B cell (primary cell): ENCODE results near the gene AMMECR1. TPM values are rescaled to one million over a fixed set of nuclear protein-coding genes. Genes with fewer than 3 reads are reported as not detected.

ENCODE experiments used
- ATAC-seq: fragments of 200-7000 bp; cut with Tn5 transposase; one replicate; pipeline ENCODE4 v1.10.0; 2021; ENCODE audit warnings: low read depth, mild to moderate bottlenecking, moderate number of reproducible peaks, moderate library complexity
- CTCF ChIA-PET: fragments of 350-600 bp; sonication (Branson Sonifier 250); formaldehyde crosslinking; loops from one replicate; lab custom pipeline; 2021; ENCODE audit warnings: antibody characterized with exemption, inconsistent platforms; lab: Charles Lee
- POLR2A ChIA-PET: fragments of 350-600 bp; sonication (Branson Sonifier 250); formaldehyde crosslinking; loops from one replicate; lab custom pipeline; 2021; ENCODE audit warnings: antibody characterized with exemption; lab: Charles Lee
- DNase-seq: peaks from one replicate; pipeline ENCODE4 v3.0.0; 2013
- H2AFZ ChIP-seq: 2 replicates; pipeline ENCODE4 v1.6.1; 2012; ENCODE audit warnings: mild to moderate bottlenecking, low read depth, low read length; ENCODE audit not compliant: insufficient read depth, poor library complexity, severe bottlenecking
- H3K27ac ChIP-seq, 2 donors: 1 replicate in 1 of 2; 2 replicates in 1 of 2; pipeline ENCODE4 v1.5.1; 2012 to 2013; ENCODE audit warnings: low read length in 2 of 2, mild to moderate bottlenecking in 2 of 2, moderate library complexity in 1 of 2
- H3K27me3 ChIP-seq, 4 experiments: fragments of 200-600 bp in 1 of 4; sonication (generic) in 1 of 4; replicated peaks in 1 of 4; 1 replicate in 2 of 4; 2 replicates in 2 of 4; pipeline versions ENCODE4 v1.6.1 to v1.7.0; 2013 to 2016; ENCODE audit warnings: low read length in 3 of 4, mild to moderate bottlenecking in 2 of 4, mixed read lengths in 1 of 4, moderate library complexity in 1 of 4; ENCODE audit not compliant: insufficient read depth in 4 of 4, control insufficient read depth in 3 of 4; ENCODE audit errors: control extremely low read depth in 1 of 4
- H3K36me3 ChIP-seq, 2 experiments: replicated peaks in 1 of 2; 1 replicate in 1 of 2; 2 replicates in 1 of 2; pipeline versions ENCODE4 v1.6.1 to v1.7.1; 2013; ENCODE audit warnings: low read length in 1 of 2; ENCODE audit not compliant: insufficient read depth in 2 of 2, control insufficient read depth in 1 of 2; ENCODE audit errors: control extremely low read depth in 1 of 2, extremely low read depth in 1 of 2
- H3K4me1 ChIP-seq, 2 donors: fragments of 200-600 bp in 1 of 2; sonication (generic) in 1 of 2; 1 replicate in 1 of 2; 2 replicates in 1 of 2; pipeline versions ENCODE4 v1.5.1 to v1.6.1; 2013 to 2017; ENCODE audit warnings: low read length in 2 of 2; ENCODE audit not compliant: control insufficient read depth in 2 of 2, insufficient read depth in 2 of 2
- H3K4me2 ChIP-seq: replicated peaks from 2 replicates; pipeline ENCODE3; 2012; ENCODE audit warnings: mild to moderate bottlenecking, low read depth, low read length; ENCODE audit not compliant: poor library complexity, severe bottlenecking
- H3K4me3 ChIP-seq, 5 experiments: fragments of 200-600 bp in 1 of 5; sonication (generic) in 1 of 5; 1 replicate in 3 of 5; 2 replicates in 2 of 5; pipeline versions ENCODE4 v1.5.1 to v1.7.0; 2011 to 2016; ENCODE audit warnings: low read length in 4 of 5, mild to moderate bottlenecking in 4 of 5, low read depth in 2 of 5, control low read depth in 1 of 5, moderate library complexity in 1 of 5; ENCODE audit not compliant: insufficient read depth in 1 of 5; ENCODE audit errors: control extremely low read depth in 1 of 5, extremely low read depth in 1 of 5
- H3K79me2 ChIP-seq: fragments of 200-600 bp; sonication (generic); one replicate; pipeline ENCODE4 v1.6.0; 2016; ENCODE audit warnings: low read length; ENCODE audit not compliant: control insufficient read depth, insufficient read depth
- H3K9ac ChIP-seq: fragments of 200-600 bp; sonication (generic); 2 replicates; pipeline ENCODE4 v1.6.1; 2017; ENCODE audit warnings: mild to moderate bottlenecking, low read length, moderate library complexity
- H3K9me3 ChIP-seq, 3 donors: one replicate each; pipeline versions ENCODE4 v1.6.1 to v1.7.1; 2013; ENCODE audit warnings: low read length in 2 of 3; ENCODE audit not compliant: control insufficient read depth in 2 of 3, insufficient read depth in 1 of 3; ENCODE audit errors: control extremely low read depth in 1 of 3
- H4K20me1 ChIP-seq: 2 replicates; pipeline ENCODE4 v1.6.0; 2012; ENCODE audit warnings: mild to moderate bottlenecking, low read length; ENCODE audit not compliant: insufficient read depth, control insufficient read depth, poor library complexity, severe bottlenecking
- H3K27ac Mint-ChIP-seq: one replicate; pipeline ENCODE4 v1.8.0; 2021; ENCODE audit warnings: mixed read lengths
- H3K27me3 Mint-ChIP-seq: one replicate; pipeline ENCODE4 v1.8.0; 2021; ENCODE audit warnings: mixed read lengths
- H3K4me1 Mint-ChIP-seq: one replicate; pipeline ENCODE4 v1.8.0; 2021; ENCODE audit warnings: mixed read lengths
- H3K4me3 Mint-ChIP-seq: one replicate; pipeline ENCODE4 v1.8.0; 2021; ENCODE audit warnings: mixed read lengths
- H3K9me3 Mint-ChIP-seq: one replicate; pipeline ENCODE4 v1.8.0; 2022; ENCODE audit warnings: mixed read lengths; ENCODE audit not compliant: insufficient read depth
- EZH2 ChIP-seq: IDR thresholded peaks from 2 replicates; pipeline ENCODE4 v1.6.1; 2012; ENCODE audit warnings: borderline replicate concordance, low read depth, mild to moderate bottlenecking, moderate library complexity, low read length; ENCODE audit not compliant: insufficient read depth, poor library complexity, severe bottlenecking
- WGBS: methylation state at CpG from one replicate; pipeline ENCODE4 v1.1.5; 2013; ENCODE audit warnings: missing lambda C conversion rate; ENCODE audit not compliant: insufficient coverage; 5-methylcytosine and 5-hydroxymethylcytosine counted together
- intact Hi-C: fragments of 100-400 bp; cut with micrococcal nuclease; formaldehyde crosslinking; loops from one replicate; pipeline ENCODE4 v1.10.0; 2022
- polyA plus RNA-seq: library from polyadenylated mRNA; depleted of rRNA; stranded (reverse); fragments of >200 nt; gene quantifications from 2 replicates; pipeline ENCODE4 v1.2.3, GENCODE V29; 2012
- total RNA-seq, 2 donors: library from RNA; stranded (reverse); fragments of 120-200 nt in 1 of 2; gene quantifications; 1 replicate in 1 of 2; 2 replicates in 1 of 2; pipeline versions ENCODE4 v1.2.3 to v1.2.4, GENCODE V29; 2013 to 2022
- TF ChIP-seq, protein P1 (sequence below): fragments of 200-600 bp; IDR thresholded peaks from one replicate; pipeline ENCODE4 v1.8.0; 2022; ENCODE audit warnings: antibody characterized with exemption, mild to moderate bottlenecking

AMMECR1 gene
- total and polyA plus RNA-seq, 2 donors (not counting 1 experiment from before 2014, with no cell fraction given), result 5.7 to 12.7 TPM

DNA sequence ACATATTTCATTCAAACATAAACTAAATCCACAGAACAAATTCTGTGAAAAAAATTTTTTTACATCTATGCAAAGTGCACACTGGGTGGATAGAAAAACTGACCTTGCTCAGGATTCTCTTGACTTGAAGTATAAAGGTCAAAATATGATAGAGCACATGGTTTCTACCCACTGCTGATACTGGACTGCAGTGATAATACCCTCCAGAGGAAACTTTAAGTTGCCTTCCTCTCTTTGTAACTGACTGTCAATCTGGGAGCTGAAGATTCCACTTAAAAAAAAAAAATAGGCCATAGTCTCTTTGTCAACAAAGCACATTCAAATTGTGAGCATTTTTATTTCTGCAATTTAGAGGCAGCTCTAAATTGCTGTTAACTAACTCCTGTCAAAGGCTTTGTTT is 3.2 kb upstream of the AMMECR1 start:
- Mint-ChIP-seq H3K9me3 (no peaks in the 10 kb centered on the region), H3K4me1 (peaks cover 17% of the 10 kb centered on the region), H3K27me3 (no peaks in the 10 kb centered on the region), H3K4me3 (no peak overlapping the region), H3K27ac (no peak overlapping the region)
- intact Hi-C loops, result no loop called here
- no peak for TF ChIP-seq EZH2
- TF ChIP-seq, protein P1, sequence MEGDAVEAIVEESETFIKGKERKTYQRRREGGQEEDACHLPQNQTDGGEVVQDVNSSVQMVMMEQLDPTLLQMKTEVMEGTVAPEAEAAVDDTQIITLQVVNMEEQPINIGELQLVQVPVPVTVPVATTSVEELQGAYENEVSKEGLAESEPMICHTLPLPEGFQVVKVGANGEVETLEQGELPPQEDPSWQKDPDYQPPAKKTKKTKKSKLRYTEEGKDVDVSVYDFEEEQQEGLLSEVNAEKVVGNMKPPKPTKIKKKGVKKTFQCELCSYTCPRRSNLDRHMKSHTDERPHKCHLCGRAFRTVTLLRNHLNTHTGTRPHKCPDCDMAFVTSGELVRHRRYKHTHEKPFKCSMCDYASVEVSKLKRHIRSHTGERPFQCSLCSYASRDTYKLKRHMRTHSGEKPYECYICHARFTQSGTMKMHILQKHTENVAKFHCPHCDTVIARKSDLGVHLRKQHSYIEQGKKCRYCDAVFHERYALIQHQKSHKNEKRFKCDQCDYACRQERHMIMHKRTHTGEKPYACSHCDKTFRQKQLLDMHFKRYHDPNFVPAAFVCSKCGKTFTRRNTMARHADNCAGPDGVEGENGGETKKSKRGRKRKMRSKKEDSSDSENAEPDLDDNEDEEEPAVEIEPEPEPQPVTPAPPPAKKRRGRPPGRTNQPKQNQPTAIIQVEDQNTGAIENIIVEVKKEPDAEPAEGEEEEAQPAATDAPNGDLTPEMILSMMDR, result no peak
- Histone ChIP-seq H3K4me2 (no peak overlapping the region), H3K4me3 (no peak overlapping the region), H3K9me3 (peaks cover 0 to 3% (median 0%) of the 10 kb centered on the region in 3 donors), H4K20me1 (no peaks in the 10 kb centered on the region), H3K79me2 (peaks cover 14% of the 10 kb centered on the region), H3K27ac (no peak overlapping the region), H3K36me3 (no peaks in the 10 kb centered on the region), H3K4me1 (peaks cover 4 to 10% of the 10 kb centered on the region in 2 donors), H2AFZ (no peak overlapping the region), H3K9ac (no peak overlapping the region), H3K27me3 (no peaks in the 10 kb centered on the region)
- no peak for DNase-seq
- ChIA-PET CTCF (no interaction called here), POLR2A (no interaction called here)
- no peak for ATAC-seq

DNA sequence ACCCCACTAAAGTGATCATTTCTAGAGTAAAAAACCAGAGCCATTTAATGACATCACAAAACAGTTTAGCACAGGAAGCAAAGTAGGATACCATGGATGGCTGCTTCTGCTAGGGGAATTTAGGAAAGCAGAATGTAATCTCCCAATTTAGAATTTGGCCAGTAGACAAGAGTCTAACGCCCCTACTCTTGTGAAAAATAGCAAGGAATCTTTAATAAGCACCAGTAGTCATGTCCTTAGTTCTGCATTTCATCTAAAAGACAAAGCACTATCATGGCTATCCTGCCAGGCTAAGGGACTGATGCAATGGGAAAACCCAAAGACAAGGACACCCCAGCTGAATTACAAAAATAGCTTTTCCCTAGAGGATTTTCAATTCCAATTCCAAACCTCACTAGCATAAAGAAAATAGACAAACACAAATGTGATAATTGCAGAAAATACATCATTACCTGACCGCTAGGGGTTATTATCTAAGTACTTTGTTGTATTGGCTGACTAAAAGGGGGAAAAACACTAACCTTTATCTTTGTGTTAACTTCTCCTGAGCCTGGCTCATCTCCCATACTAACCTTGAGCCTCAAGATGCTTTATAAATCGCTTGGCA is 2.6 kb upstream of the AMMECR1 start:
- POLR2A ChIA-PET, result no interaction called here
- no CpG with 5 or more reads among the region's 3 CpGs for WGBS
- intact Hi-C loops, result no loop called here

More for the DNA sequence above, 2.6 kb upstream of the AMMECR1 start:
- Mint-ChIP-seq H3K27ac (no peak overlapping the region), H3K27me3 (no peaks in the 10 kb centered on the region), H3K4me3 (no peak overlapping the region), H3K4me1 (peaks cover 21% of the 10 kb centered on the region), H3K9me3 (no peaks in the 10 kb centered on the region)
- Histone ChIP-seq H3K4me2 (no peak overlapping the region), H4K20me1 (no peaks in the 10 kb centered on the region), H3K36me3 (no peaks in the 10 kb centered on the region), H3K4me1 (peaks cover 4 to 13% of the 10 kb centered on the region in 2 donors), H3K79me2 (peaks cover 14% of the 10 kb centered on the region), H2AFZ (no peak overlapping the region), H3K27ac (no peak overlapping the region), H3K9me3 (no peaks in the 10 kb centered on the region), H3K27me3 (no peaks in the 10 kb centered on the region), H3K9ac (no peak overlapping the region), H3K4me3 (no peak overlapping the region)
- DNase-seq, result no peak
- TF ChIP-seq EZH2, result no peak
- TF ChIP-seq, protein P1, result no peak
- CTCF ChIA-PET, result no interaction called here
- no peak for ATAC-seq
